HL-60 (cell line): Measurements from ENCODE around the gene DENND6A.

Experiments
- CTCF ChIP-seq: IDR thresholded peaks from one replicate; pipeline ENCODE4 v1.5.1; 2011; ENCODE audit warnings: low read length, control low read depth, inconsistent platforms; ENCODE audit not compliant: insufficient read depth
- POLR2AphosphoS5 ChIP-seq: IDR thresholded peaks from 2 replicates; pipeline ENCODE4 v1.6.1; 2012; ENCODE audit warnings: low read depth

GRCh38 chr3:57617739-57618138 lies 75.1 kb downstream of the DENND6A start:
- no peak for TF ChIP-seq CTCF
- no peak for TF ChIP-seq POLR2AphosphoS5
